HepG2 (cell line): Measurements from ENCODE around the gene PERCC1. TPM values are rescaled to one million over a fixed set of nuclear protein-coding genes. Genes with fewer than 3 reads are reported as not detected.
A peak's percentile ranks its signal among the peaks of the same experiment; 100 is the strongest.

Experiments used
- ATF2 ChIP-seq: sonication (generic); formaldehyde crosslinking; IDR thresholded peaks from 2 replicates; pipeline ENCODE4 v1.4.0; 2020; ENCODE audit warnings: missing genetic modification reagents
- BATF2 ChIP-seq: sonication (generic); formaldehyde crosslinking; IDR thresholded peaks from 2 replicates; pipeline ENCODE4 v1.8.0; 2022; ENCODE audit warnings: mild to moderate bottlenecking, missing genetic modification reagents, moderate library complexity
- FOXA3 ChIP-seq: IDR thresholded peaks from 2 replicates; pipeline ENCODE4 v1.6.1; 2016; ENCODE audit warnings: missing genetic modification reagents, missing compliant biosample characterization
- HHEX ChIP-seq: IDR thresholded peaks from 2 replicates; pipeline ENCODE4 v1.6.1; 2016; ENCODE audit warnings: control low read depth
- HOXA7 ChIP-seq: sonication (generic); formaldehyde crosslinking; IDR thresholded peaks from 2 replicates; pipeline ENCODE4 v1.8.1; 2022; ENCODE audit warnings: mild to moderate bottlenecking, missing genetic modification reagents, moderate library complexity
- ISX ChIP-seq: sonication (generic); formaldehyde crosslinking; conservative IDR thresholded peaks from 2 replicates; pipeline ENCODE4 v1.5.0; 2020; ENCODE audit warnings: missing genetic modification reagents
- LCORL ChIP-seq, 2 experiments: fragments of 450-650 bp in 1 of 2; sonication (generic) in 1 of 2; formaldehyde crosslinking in 1 of 2; IDR thresholded peaks; 2 replicates each; pipeline versions ENCODE4 v1.5.0 to v1.6.1; 2017 to 2020; ENCODE audit warnings: antibody characterized with exemption in 1 of 2, missing genetic modification reagents in 1 of 2
- MED8 ChIP-seq: sonication (generic); formaldehyde crosslinking; IDR thresholded peaks from 2 replicates; pipeline ENCODE4 v1.8.1; 2023; ENCODE audit warnings: mild to moderate bottlenecking, missing genetic modification reagents; ENCODE audit not compliant: insufficient replicate concordance
- MZF1 ChIP-seq: sonication (generic); formaldehyde crosslinking; IDR thresholded peaks from 2 replicates; pipeline ENCODE4 v1.8.1; 2023; ENCODE audit warnings: mild to moderate bottlenecking, missing genetic modification reagents, borderline replicate concordance
- NFKBIZ ChIP-seq: IDR thresholded peaks from 2 replicates; pipeline ENCODE4 v1.6.1; 2018; ENCODE audit warnings: missing genetic modification reagents, missing compliant biosample characterization
- ZBTB10 ChIP-seq: sonication (generic); formaldehyde crosslinking; IDR thresholded peaks from 2 replicates; pipeline ENCODE4 v1.4.0; 2020; ENCODE audit warnings: missing genetic modification reagents, borderline replicate concordance
- ZBTB33 ChIP-seq: sonication (generic); formaldehyde crosslinking; IDR thresholded peaks from 2 replicates; pipeline ENCODE4 v1.4.0; 2020; ENCODE audit warnings: missing genetic modification reagents
- ZNF609 ChIP-seq: sonication (generic); formaldehyde crosslinking; IDR thresholded peaks from 2 replicates; pipeline ENCODE4 v1.4.0; 2020; ENCODE audit warnings: mild to moderate bottlenecking, missing genetic modification reagents, borderline replicate concordance
- ZNF644 ChIP-seq: IDR thresholded peaks from 2 replicates; pipeline ENCODE4 v1.6.1; 2016; ENCODE audit warnings: low read depth
- ZNF7 ChIP-seq: IDR thresholded peaks from 2 replicates; pipeline ENCODE4 v1.6.1; 2016; ENCODE audit warnings: missing biosample characterization, missing genetic modification reagents
- ZNF772 ChIP-seq: sonication (generic); formaldehyde crosslinking; IDR thresholded peaks from 2 replicates; pipeline ENCODE4 v1.5.0; 2020; ENCODE audit warnings: mild to moderate bottlenecking, missing genetic modification reagents
- ZNF781 ChIP-seq: sonication (generic); formaldehyde crosslinking; IDR thresholded peaks from 2 replicates; pipeline ENCODE4 v1.5.1; 2020; ENCODE audit warnings: borderline replicate concordance, mild to moderate bottlenecking, missing genetic modification reagents; ENCODE audit errors: not compliant biosample characterization
- polyA plus RNA-seq, 8 experiments: library from polyadenylated mRNA; depleted of rRNA in 3 of 8; stranded (reverse) in 7 of 8; unstranded in 1 of 8; fragments of >200 nt; fragmentation: Illumina TruSeq in 4 of 8; extraction: Trizol in 4 of 8; gene quantifications; 2 replicates each; pipeline versions ENCODE4 v1.2.1 to v1.2.3, GENCODE V29; 2011 to 2016; ENCODE audit warnings: low read depth in 4 of 8, missing spikeins in 1 of 8, mixed read lengths in 1 of 8; ENCODE audit not compliant: insufficient read depth in 1 of 8
- total RNA-seq, 5 experiments: library from RNA; depleted of rRNA; stranded (reverse); fragments of >200 nt; fragmentation: Illumina TruSeq; extraction: Trizol; gene quantifications; 2 replicates each; pipeline ENCODE4 v1.2.3, GENCODE V29; 2016; ENCODE audit warnings: low read depth in 1 of 5

PERCC1 gene
- total and polyA plus RNA-seq, 2 of the 13 experiments (the other 11 are each of a cell fraction or from before 2014, with no cell fraction given): 0.15 TPM; not detected in 1

- peak; percentile 4; the same call in 1 of the 2 replicates for TF ChIP-seq ZBTB10 (CRISPR knock-in tag)
- no peak for TF ChIP-seq ZNF609 (CRISPR knock-in tag)
- TF ChIP-seq ZNF772 (CRISPR knock-in tag): no peak
- TF ChIP-seq ATF2: no peak
- TF ChIP-seq ISX (CRISPR knock-in tag): no peak
- 0 out of 2 replicates have a peak, but pooled peaks have one; percentile 12 for TF ChIP-seq NFKBIZ (CRISPR knock-in tag)
- no peak for TF ChIP-seq ZNF7 (CRISPR knock-in tag)
- TF ChIP-seq ZNF781: peak; percentile 46
- TF ChIP-seq FOXA3 (CRISPR knock-in tag): peak; percentile 19; the same call in 1 of the 2 replicates
- no peak for TF ChIP-seq HHEX (CRISPR knock-in tag)
- TF ChIP-seq LCORL (IDR thresholded peaks at IDR 0.05): no peak
- peak; percentile 68 for TF ChIP-seq LCORL (CRISPR knock-in tag; IDR thresholded peaks at IDR 0.05)
- TF ChIP-seq BATF2 (CRISPR knock-in tag): no peak
- TF ChIP-seq ZBTB33: peak; percentile 38
- no peak for TF ChIP-seq MED8 (CRISPR knock-in tag)
- no peak for TF ChIP-seq HOXA7 (CRISPR knock-in tag)
- TF ChIP-seq MZF1 (CRISPR knock-in tag): no peak
- TF ChIP-seq ZNF644 (CRISPR knock-in tag): no peak
Measured at GRCh38 chr16:1435921-1436697, 5.2 kb downstream of the PERCC1 start (continued).
